CD4-positive, alpha-beta T cell (primary cell): ENCODE measurements around the gene TMEM14C. TPM values are rescaled to one million over a fixed set of nuclear protein-coding genes. Genes with fewer than 3 reads are reported as not detected.

ENCODE experiments used
- ATAC-seq: fragments of 200-7000 bp; cut with Tn5 transposase; one replicate; pipeline ENCODE4 v1.10.0; 2022; ENCODE audit warnings: mild to moderate bottlenecking; ENCODE audit not compliant: poor library complexity
- CTCF ChIA-PET: fragments of 350-600 bp; sonication (Branson Sonifier 250); formaldehyde crosslinking; loops from one replicate; lab custom pipeline; 2021; ENCODE audit warnings: antibody characterized with exemption, inconsistent platforms; lab: Charles Lee
- POLR2A ChIA-PET: fragments of 350-600 bp; sonication (Branson Sonifier 250); formaldehyde crosslinking; loops from one replicate; lab custom pipeline; 2021; ENCODE audit warnings: antibody characterized with exemption, inconsistent platforms; lab: Charles Lee
- DNase-seq, 14 experiments: peaks; one replicate each; pipeline ENCODE4 v3.0.0-alpha.2; 2013 to 2020; ENCODE audit warnings: mixed read lengths in 2 of 14
- H3K27ac ChIP-seq, 2 donors: one replicate each; pipeline versions ENCODE4 v1.5.1 to v1.7.0; 2013; ENCODE audit warnings: low read length in 2 of 2, low read depth in 1 of 2, mild to moderate bottlenecking in 1 of 2
- H3K27me3 ChIP-seq, 2 experiments: 1 replicate in 1 of 2; 2 replicates in 1 of 2; pipeline versions ENCODE4 v1.6.1 to v1.7.0; 2013; ENCODE audit warnings: low read length in 2 of 2, control low read depth in 1 of 2, mild to moderate bottlenecking in 1 of 2, moderate library complexity in 1 of 2; ENCODE audit not compliant: insufficient read depth in 2 of 2, control insufficient read depth in 1 of 2
- H3K36me3 ChIP-seq: one replicate; pipeline ENCODE4 v1.6.1; 2013; ENCODE audit warnings: low read length, control low read depth; ENCODE audit not compliant: insufficient read depth
- H3K4me1 ChIP-seq: one replicate; pipeline ENCODE4 v1.6.1; 2013; ENCODE audit warnings: low read length, control low read depth; ENCODE audit not compliant: insufficient read depth
- H3K4me3 ChIP-seq: one replicate; pipeline ENCODE4 v1.5.1; 2013; ENCODE audit warnings: mild to moderate bottlenecking, low read length, moderate library complexity
- H3K9me3 ChIP-seq, 2 experiments: 1 replicate in 1 of 2; 2 replicates in 1 of 2; pipeline versions ENCODE4 v1.6.1 to v1.7.0; 2013; ENCODE audit warnings: low read length in 2 of 2, mild to moderate bottlenecking in 2 of 2, control low read depth in 1 of 2, moderate library complexity in 1 of 2; ENCODE audit not compliant: control insufficient read depth in 1 of 2, insufficient read depth in 1 of 2
- H3K27ac Mint-ChIP-seq: one replicate; pipeline ENCODE4 v1.8.0; 2020; ENCODE audit warnings: mixed read lengths
- H3K27me3 Mint-ChIP-seq: one replicate; pipeline ENCODE4 v1.8.0; 2021; ENCODE audit warnings: mixed read lengths
- H3K36me3 Mint-ChIP-seq: one replicate; pipeline ENCODE4 v1.8.0; 2021; ENCODE audit warnings: low read depth, mixed read lengths
- H3K4me1 Mint-ChIP-seq: one replicate; pipeline ENCODE4 v1.8.0; 2021; ENCODE audit warnings: low read depth, mixed read lengths
- H3K4me3 Mint-ChIP-seq: one replicate; pipeline ENCODE4 v1.8.0; 2020; ENCODE audit warnings: mild to moderate bottlenecking, mixed read lengths
- H3K9me3 Mint-ChIP-seq: one replicate; pipeline ENCODE4 v1.8.0; 2020; ENCODE audit warnings: mixed read lengths
- CTCF ChIP-seq: fragments of 200-600 bp; IDR thresholded peaks from one replicate; pipeline ENCODE4 v1.8.0; 2022; ENCODE audit warnings: antibody characterized with exemption, mild to moderate bottlenecking
- intact Hi-C, 2 experiments: fragments of 100-400 bp; cut with DNase I in 1 of 2; cut with micrococcal nuclease in 1 of 2; formaldehyde crosslinking; loops; one replicate each; pipeline versions ENCODE4 v1.15.1 to v1.9.0; 2023 to 2025; cut with DNase I, micrococcal nuclease
- total RNA-seq, 174 experiments: library from RNA in 2 of 174; stranded (reverse) in 2 of 174; gene quantifications; one replicate each; pipeline ENCODE4 v1.2.3 and lab custom pipeline; 2021 to 2026

Gene TMEM14C
- total RNA-seq, 2 experiments from 2014 or later, result 14.4 to 14.6 TPM

- Histone ChIP-seq H3K27ac (no peak overlapping the region), H3K4me1 (no peaks in the 10 kb centered on the region), H3K4me3 (no peak overlapping the region), H3K9me3 (no peaks in the 10 kb centered on the region), H3K36me3 (peaks cover 9% of the 10 kb centered on the region), H3K27me3 (no peaks in the 10 kb centered on the region)
- Mint-ChIP-seq H3K36me3 (peaks cover 55% of the 10 kb centered on the region), H3K9me3 (no peaks in the 10 kb centered on the region), H3K27me3 (no peaks in the 10 kb centered on the region), H3K27ac (no peak overlapping the region), H3K4me3 (no peak overlapping the region), H3K4me1 (peaks cover 6% of the 10 kb centered on the region)
- DNase-seq (no peak), ATAC-seq (no peak)
- ChIA-PET POLR2A (no interaction called here), CTCF (no interaction called here)
- TF ChIP-seq CTCF, result no peak
- intact Hi-C loops, result no loop called here
Observed at GRCh38 chr6:10779076-10779475, 56.2 kb downstream of the TMEM14C start.

Other genes starting within 250 kb of the TMEM14C start
- gene GCNT2, start 201.7 kb upstream of the TMEM14C start, total RNA-seq, result 1 to 10 TPM; 1.5 to 1.8 TPM
- gene C6orf52, start 28.5 kb upstream of the TMEM14C start, total RNA-seq, result not detected
- gene PAK1IP1, start 28.1 kb upstream of the TMEM14C start, total RNA-seq, result 1 to 10 TPM; 4.1 to 5.8 TPM
- gene TMEM14B, start 24.7 kb downstream of the TMEM14C start, total RNA-seq, result 10 to 100 TPM; 41.8 to 44.1 TPM
- gene MAK, start 115.5 kb downstream of the TMEM14C start, total RNA-seq, result under 1 TPM; 0.47 to 0.73 TPM
- not detected for gene GCM2, start 159.0 kb downstream of the TMEM14C start, total RNA-seq
- gene SYCP2L, start 164.0 kb downstream of the TMEM14C start, total RNA-seq, result under 1 TPM in 1 of 2 experiments, not detected in 1; 0.36 TPM